HG03097 (cell line): ENCODE measurements around the gene SP140L.
A peak's percentile ranks its signal among the peaks of the same experiment; 100 is the strongest.
"Not testable (repeated sequence)": the region's sequence is repeated elsewhere in the genome, so short reads cannot be mapped to it uniquely, and the experiment has no call there.

Experiments used
- ATAC-seq: cut with Tn5 transposase; IDR thresholded peaks from one replicate; pipeline ENCODE4 v1.9.1; 2021; ENCODE audit not compliant: unreplicated experiment, low FRiP score

The SP140L gene

GRCh38 chr2:230414302-230414701 lies 87.3 kb downstream of the SP140L start:
- no peak for ATAC-seq

DNA sequence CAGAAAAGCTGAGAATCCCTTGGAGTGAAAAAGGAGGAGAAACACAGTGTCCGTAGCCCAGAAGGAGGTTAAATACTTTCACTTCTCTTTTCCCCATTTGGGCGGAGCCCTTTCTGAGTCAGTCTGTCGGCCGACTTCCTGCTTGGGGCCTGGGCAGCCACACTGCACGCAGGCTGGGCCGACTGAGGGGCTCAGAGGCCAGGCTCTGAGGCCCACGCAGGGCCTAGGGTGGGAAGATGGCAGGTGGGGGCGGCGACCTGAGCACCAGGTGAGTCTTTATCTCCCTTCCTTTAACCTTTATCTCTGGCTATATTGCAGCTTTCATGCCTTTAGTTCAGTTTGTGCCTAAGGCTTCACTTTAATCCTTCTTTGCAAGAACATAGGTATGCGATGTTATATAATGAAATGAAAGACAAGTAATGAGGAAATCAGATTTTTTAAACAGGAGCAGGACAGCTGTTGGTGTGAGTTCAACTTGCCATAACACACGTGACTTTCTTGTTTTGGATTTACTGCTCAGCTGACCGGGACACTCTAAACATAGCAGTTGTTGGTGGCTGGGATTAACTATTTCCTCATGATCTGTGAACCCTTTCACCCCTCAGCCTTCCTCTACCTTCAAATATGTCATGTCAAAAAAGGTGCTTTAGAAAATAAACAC lies 89.2 kb downstream of the SP140L start, which contains the start of gene SP100:
Gene SP100 (plus strand): TSS at position 141 of the 661 bp plus-strand sequence. CDS start 96 bp downstream, at position 237.
- peak; percentile 75 for ATAC-seq

- ATAC-seq: no peak
Measured at GRCh38 chr2:230417436-230417835, 90.4 kb downstream of the SP140L start.

- no peak for ATAC-seq
Measured at GRCh38 chr2:230418341-230419016, 91.5 kb downstream of the SP140L start.

DNA sequence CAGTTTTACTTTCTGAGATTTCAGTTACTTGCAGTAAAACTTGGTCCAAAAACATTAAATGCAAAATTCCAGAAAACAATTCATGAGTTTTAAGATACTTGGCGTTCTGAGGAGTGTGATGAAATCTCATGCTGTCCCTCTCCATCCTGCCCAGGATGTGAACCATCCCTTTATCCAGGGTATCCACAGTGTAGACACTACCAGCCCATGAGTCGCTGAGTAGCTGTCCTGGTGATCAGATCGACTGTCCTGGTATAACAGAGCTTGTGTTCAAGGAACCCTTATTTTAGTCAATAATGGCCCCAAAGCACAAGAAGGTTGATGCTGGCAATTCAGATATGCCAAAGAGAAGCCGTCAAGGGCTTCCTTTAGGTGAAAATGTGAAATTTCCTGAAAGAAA lies 92.2 kb downstream of the SP140L start:
- ATAC-seq: no peak

DNA sequence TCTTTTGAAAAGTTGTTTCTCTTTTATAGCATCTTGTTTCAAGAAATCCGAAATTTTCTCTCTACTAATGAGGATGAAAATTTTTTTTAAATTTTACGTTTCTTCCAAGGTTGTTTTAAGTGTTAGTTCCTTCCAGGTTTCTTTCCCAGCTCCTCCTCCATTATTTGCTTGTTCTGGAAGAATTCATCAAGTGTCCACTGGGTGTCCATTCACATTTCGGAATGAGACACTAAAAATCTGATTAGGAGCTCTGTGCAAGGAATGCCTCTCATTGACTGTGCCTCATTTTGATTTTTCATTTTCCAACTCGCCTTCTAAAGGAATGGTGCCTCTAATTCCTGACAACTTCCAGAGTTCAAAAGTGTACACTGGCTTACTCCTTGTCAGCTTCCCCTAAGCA lies 95.2 kb downstream of the SP140L start:
- no peak for ATAC-seq

DNA sequence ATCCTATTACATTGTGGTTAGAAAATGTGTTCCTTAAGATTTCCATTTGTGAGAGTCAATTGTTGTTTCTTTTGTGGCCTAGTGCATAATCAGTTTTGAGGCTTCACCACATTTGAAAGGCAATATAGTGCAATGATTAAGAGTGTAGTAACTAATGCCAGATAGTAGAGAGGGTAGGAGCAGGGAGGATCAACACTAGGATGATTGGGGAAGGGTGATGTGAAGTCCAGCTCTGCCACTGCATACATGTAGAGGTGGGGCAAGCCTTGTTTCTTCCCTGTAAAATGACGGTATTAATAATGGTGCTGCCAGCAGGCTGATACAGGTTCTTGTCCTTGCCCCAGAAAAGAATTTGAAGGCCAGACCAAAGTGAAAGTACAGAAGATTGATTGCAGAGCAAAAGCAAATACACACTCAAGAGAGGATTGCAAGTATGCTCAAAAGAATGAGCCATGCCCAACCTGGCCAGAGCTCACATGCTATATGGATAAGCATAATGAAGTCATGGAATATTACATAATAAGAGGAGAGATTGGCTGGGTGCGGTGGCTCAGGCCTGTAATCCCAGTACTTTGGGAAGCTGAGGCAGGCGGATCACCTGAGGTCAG lies 97.0 kb downstream of the SP140L start:
- no peak for ATAC-seq

DNA sequence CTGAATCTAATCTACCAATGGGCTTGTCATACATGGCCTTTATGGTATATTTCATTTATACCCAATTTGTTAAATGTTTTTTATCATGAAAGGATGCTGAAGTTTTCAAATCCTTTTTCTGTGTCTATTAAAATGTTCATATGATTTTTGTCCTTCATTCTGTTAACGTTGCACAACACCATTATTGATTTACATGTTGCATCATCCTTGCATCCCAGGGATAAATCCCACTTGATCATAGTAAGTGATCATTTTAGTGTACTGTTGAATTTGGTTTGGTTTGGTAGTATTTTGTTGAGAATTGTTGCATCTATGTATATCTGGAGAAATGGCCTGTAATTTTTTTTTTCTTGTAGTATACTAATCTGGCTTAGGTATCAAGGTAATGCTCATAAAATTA lies 98.4 kb downstream of the SP140L start:
- ATAC-seq: no peak

DNA sequence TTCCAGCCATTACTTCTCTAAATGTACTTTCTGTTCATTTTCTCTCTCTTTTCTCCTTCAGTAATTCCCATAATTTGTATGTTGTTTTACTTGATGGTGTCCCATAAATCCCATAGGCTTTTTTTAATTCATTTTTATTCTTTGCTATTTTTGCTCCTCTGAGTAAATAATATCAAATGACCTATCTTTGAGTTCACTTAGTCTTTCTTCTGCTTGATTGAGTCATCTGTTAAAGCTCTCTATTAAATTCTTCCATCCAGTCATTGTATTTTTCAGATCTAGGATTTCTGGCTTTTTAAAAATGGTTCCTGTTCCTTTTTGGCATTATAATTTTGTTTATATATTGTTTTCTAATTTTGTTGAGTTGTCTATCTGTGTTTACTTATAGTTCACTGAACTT lies 102.5 kb downstream of the SP140L start:
- ATAC-seq: no peak

DNA sequence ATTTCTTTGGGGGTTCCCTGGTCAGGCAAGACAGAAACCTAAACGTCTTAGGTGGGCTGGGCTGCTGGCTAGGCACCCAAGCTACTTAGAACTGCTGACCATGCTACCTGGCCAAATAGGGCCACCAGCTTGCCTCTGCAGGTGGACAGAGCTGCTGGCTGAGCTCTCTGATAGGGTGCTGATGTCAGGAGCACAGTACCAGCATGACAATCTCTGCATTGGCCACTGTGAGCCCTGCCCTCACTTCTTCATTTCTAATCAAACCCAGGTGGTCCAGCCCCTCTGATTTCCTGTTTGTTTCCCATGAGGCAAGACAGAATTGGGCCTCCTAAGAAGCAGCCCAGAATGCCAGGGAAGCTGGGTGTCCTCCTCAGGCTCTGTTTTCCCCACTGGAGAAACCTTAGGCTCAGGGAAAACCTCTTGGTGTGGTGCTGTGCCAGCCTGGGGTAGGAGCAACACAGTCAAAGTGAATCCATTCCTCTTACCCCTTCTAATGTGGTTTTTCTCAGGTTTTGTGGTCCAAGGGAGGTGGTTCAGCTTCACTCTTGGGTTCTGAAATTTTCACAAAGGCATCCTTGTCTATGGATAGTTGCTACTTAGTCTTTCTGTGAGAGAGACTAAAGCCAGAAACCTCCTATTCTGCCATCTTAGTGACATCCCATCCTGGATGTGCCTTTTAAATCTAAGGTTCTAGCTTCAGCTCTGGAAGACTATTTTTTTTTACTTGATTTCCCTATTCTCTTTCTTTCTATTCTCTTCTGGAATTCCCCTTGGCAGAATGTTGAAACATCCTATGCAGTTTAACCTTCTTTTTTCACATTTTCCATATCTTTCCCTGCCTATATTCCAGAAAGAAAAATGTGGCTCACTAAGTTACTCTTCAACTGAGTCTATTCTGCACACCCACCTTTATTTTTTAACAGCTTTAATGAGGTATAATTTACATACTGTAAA lies 104.2 kb downstream of the SP140L start:
- no peak for ATAC-seq

DNA sequence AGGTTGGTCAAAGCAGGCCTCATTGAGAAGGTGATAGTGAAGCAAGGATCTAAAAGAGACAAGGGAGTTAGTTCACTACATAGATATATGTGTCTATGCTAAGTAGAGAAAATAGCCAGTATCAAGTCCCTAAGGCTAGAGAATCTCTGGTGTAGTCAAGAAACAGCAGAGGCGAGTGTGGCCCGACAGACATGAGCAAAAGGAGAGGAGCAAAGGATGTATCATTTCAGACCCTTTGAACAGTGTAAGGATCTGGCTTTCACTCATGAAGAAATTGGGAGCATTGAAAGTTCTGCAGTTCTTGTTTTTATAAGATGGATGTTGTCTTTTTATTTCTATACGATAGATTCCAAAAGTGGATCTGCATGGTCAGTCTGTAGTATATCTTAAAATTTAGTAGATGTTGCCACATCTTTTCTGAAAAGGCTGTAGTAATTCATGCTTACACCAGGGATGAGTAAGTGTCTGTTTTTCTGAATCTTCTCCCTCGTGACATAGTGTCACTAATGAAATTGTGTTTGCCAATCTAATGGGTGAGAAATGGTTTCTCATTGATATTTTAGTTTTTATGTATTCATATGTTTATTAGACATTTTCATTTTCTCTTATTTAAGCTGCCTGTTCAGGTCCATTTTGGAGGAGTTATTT lies 107.8 kb downstream of the SP140L start:
- ATAC-seq: no peak

GRCh38 chr2:230435431-230435830 lies 108.4 kb downstream of the SP140L start:
- no peak for ATAC-seq

- not testable (repeated sequence) for ATAC-seq
Measured at GRCh38 chr2:230439121-230439520, 112.1 kb downstream of the SP140L start.

GRCh38 chr2:230439590-230439989 lies 112.6 kb downstream of the SP140L start:
- ATAC-seq: no peak

DNA sequence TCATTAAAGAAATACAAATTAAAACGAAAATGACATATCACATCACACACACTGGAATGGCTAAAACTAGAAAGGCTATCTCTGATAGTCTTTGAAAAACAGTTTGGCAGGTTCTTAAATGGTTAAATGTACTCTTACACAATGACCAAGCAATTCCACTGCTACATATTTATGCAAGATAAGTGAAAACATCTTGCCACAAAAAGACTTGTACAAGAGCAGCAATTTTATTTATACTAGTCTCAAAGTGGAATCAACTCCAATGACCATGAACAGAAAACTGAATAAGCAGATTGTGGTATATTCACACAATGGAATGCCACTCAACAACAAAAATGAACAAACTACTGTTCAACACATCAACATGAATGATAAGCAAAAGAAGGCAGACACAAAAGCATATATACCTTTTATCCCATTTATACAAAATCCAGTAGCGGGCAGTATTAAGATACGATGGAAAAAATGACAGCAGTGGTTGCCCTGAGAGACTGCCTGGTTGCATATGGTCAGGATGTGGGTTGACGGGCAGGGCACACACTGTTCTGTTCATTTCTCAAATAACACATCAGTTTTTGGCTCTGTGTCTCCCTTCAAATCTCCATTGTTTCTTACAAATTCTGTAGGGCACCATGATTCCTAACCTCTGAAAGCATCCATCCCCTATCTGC lies 114.4 kb downstream of the SP140L start:
- peak; percentile 55 for ATAC-seq

GRCh38 chr2:230443541-230443940 lies 116.5 kb downstream of the SP140L start:
- no peak for ATAC-seq

DNA sequence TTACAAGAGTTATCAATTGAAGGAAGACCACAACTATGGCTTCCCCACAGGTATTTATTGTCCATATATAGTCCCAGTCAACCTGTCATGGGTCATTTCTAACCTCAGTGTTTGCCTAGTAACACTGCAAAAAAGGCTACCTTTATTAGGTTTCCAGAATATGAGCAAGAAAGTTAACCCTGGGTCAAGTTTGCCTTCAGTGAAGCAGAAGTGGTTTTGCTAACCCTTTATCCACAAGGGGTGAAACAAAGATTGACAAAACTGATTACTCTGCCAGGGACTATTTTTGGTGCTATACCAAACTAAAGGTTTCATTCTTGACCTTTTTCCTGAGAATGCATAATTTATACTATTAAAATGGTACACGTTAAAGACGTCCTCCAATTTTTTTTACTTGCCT lies 117.8 kb downstream of the SP140L start:
- ATAC-seq: no peak

- no peak for ATAC-seq
Measured at GRCh38 chr2:230447036-230447435, 120.0 kb downstream of the SP140L start.
